SU-DHL-6 (cell line): ENCODE measurements around the gene TOP3A.

Experiments
- H2AFZ ChIP-seq: fragments of 200-600 bp; sonication (generic); 2 replicates; pipeline ENCODE4 v1.6.1; 2014; ENCODE audit warnings: low read depth, mild to moderate bottlenecking, moderate library complexity, mixed read lengths, antibody characterized with exemption, low read length; ENCODE audit not compliant: severe bottlenecking
- H3F3A ChIP-seq: fragments of 200-600 bp; shearing (Covaris generic); 2 replicates; pipeline ENCODE4 v1.6.0; 2016; ENCODE audit warnings: antibody characterized with exemption, mild to moderate bottlenecking; ENCODE audit not compliant: insufficient read depth
- H3K27ac ChIP-seq: fragments of 200-600 bp; sonication (generic); 2 replicates; pipeline ENCODE4 v1.5.1; 2016; ENCODE audit warnings: low read depth, mild to moderate bottlenecking, low read length, moderate library complexity, mixed read lengths
- H3K27me3 ChIP-seq: fragments of 200-600 bp; sonication (generic), shearing (Covaris generic); 2 replicates; pipeline ENCODE4 v1.6.0; 2014; ENCODE audit warnings: mild to moderate bottlenecking, low read length
- H3K36me3 ChIP-seq: fragments of 200-600 bp; sonication (generic); 2 replicates; pipeline ENCODE4 v1.6.1; 2014; ENCODE audit warnings: mild to moderate bottlenecking, low read length, mixed read lengths
- H3K4me2 ChIP-seq: fragments of 300-600, 200-600 bp; shearing (Covaris generic), sonication (generic); 2 replicates; pipeline ENCODE4 v1.6.0; 2014; ENCODE audit warnings: low read length, low read depth, mild to moderate bottlenecking; ENCODE audit not compliant: poor library complexity, severe bottlenecking
- H3K4me3 ChIP-seq: fragments of 200-600 bp; sonication (generic); 2 replicates; pipeline ENCODE4 v1.5.1; 2014; ENCODE audit warnings: antibody characterized with exemption, low read length, mild to moderate bottlenecking, mixed read lengths; ENCODE audit not compliant: insufficient read depth, poor library complexity, severe bottlenecking
- H3K79me2 ChIP-seq: fragments of 200-600 bp; sonication (generic); 2 replicates; pipeline ENCODE4 v1.6.1; 2014; ENCODE audit warnings: mild to moderate bottlenecking, low read length, moderate library complexity; ENCODE audit not compliant: insufficient read depth
- H3K9ac ChIP-seq: fragments of 200-600 bp; sonication (generic); 2 replicates; pipeline ENCODE4 v1.7.0; 2014; ENCODE audit warnings: mild to moderate bottlenecking, low read length
- H3K9me2 ChIP-seq: fragments of 200-600 bp; sonication (generic); replicated peaks from 2 replicates; pipeline ENCODE4 v1.6.1; 2014; ENCODE audit warnings: low read length; ENCODE audit not compliant: insufficient read depth
- H3K9me3 ChIP-seq: fragments of 200-600 bp; sonication (generic); 2 replicates; pipeline ENCODE4 v1.6.1; 2014; ENCODE audit warnings: low read length, mixed read lengths; ENCODE audit not compliant: insufficient read depth
- H4K20me1 ChIP-seq: fragments of 200-600 bp; sonication (generic); 2 replicates; pipeline ENCODE4 v1.6.1; 2014; ENCODE audit warnings: low read depth, mild to moderate bottlenecking, antibody characterized with exemption, low read length, moderate library complexity, mixed read lengths
- CTCF ChIP-seq: fragments of 200-600 bp; sonication (generic); IDR thresholded peaks from one replicate; pipeline ENCODE4 v1.5.1; 2017; ENCODE audit warnings: antibody characterized with exemption, mild to moderate bottlenecking, low read length, moderate library complexity; ENCODE audit not compliant: insufficient read depth, poor library complexity, severe bottlenecking
- EZH2phosphoT487 ChIP-seq: fragments of 200-600 bp; sonication (generic), shearing (Covaris generic); conservative IDR thresholded peaks from 2 replicates; pipeline ENCODE4 v1.6.1; 2018; ENCODE audit warnings: mild to moderate bottlenecking, antibody characterized with exemption, low read length, moderate library complexity, mixed read lengths

Gene TOP3A

GRCh38 chr17:18318117-18318516 is 3.3 kb upstream of the TOP3A start:
- Histone ChIP-seq H3K4me2 (peak overlapping the region; percentile 23), H3K27me3 (no peaks in the 10 kb centered on the region), H2AFZ (no peak overlapping the region), H3K9me3 (no peaks in the 10 kb centered on the region), H3K79me2 (peaks cover 44% of the 10 kb centered on the region), H3K9me2 (no peaks in the 10 kb centered on the region), H3F3A (no peaks in the 10 kb centered on the region), H3K4me3 (no peak overlapping the region), H3K27ac (no peak overlapping the region), H4K20me1 (no peaks in the 10 kb centered on the region), H3K9ac (no peak overlapping the region), H3K36me3 (no peaks in the 10 kb centered on the region)
- no peak for TF ChIP-seq EZH2phosphoT487
- TF ChIP-seq CTCF, result no peak

- Histone ChIP-seq H3K27ac (no peak overlapping the region), H3F3A (no peaks in the 10 kb centered on the region), H3K9ac (peak overlapping the region; percentile 75), H4K20me1 (no peaks in the 10 kb centered on the region), H2AFZ (no peak overlapping the region), H3K9me2 (no peaks in the 10 kb centered on the region), H3K27me3 (no peaks in the 10 kb centered on the region), H3K9me3 (no peaks in the 10 kb centered on the region), H3K36me3 (peaks cover 4% of the 10 kb centered on the region; the same call in 1 of the 2 replicates), H3K4me3 (peak overlapping the region; percentile 61), H3K79me2 (peaks cover 65% of the 10 kb centered on the region), H3K4me2 (peak overlapping the region; percentile 85)
- TF ChIP-seq CTCF, result no peak
- no peak for TF ChIP-seq EZH2phosphoT487
Observed at GRCh38 chr17:18315961-18316360, 1.2 kb upstream of the TOP3A start.

DNA sequence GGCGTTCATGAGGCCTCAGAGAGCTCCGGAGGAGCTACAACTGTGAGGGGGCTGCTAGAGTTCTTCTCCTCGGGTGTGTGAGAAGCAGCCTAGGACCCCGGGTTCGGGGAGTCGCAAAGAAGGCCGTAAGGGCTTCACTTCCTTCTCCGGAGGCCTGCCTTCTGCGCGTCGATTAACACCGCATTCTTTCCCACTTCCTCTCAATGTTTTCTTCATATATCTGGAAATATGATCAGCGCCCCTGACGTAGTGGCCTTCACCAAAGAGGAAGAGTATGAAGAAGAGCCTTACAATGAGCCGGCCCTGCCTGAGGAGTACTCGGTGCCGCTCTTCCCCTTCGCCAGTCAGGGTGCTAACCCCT is 748 bp upstream of the TOP3A start:
- Histone ChIP-seq H3K36me3 (peaks cover 5% of the 10 kb centered on the region; the same call in 1 of the 2 replicates), H3K4me2 (peak overlapping the region; percentile 85), H3K9ac (peak overlapping the region; percentile 75), H3K9me3 (no peaks in the 10 kb centered on the region), H3K27ac (peak overlapping the region; percentile 79), H3K79me2 (peaks cover 69% of the 10 kb centered on the region), H4K20me1 (no peaks in the 10 kb centered on the region), H3K4me3 (peak overlapping the region; percentile 61), H3K27me3 (no peaks in the 10 kb centered on the region), H2AFZ (peak overlapping the region; percentile 35), H3F3A (no peaks in the 10 kb centered on the region), H3K9me2 (no peaks in the 10 kb centered on the region)
- TF ChIP-seq EZH2phosphoT487, result no peak

- Histone ChIP-seq H3K9ac (peak overlapping the region; percentile 75), H4K20me1 (0 out of 2 replicates have a peak, but pooled peaks cover under 1% of the 10 kb centered on the region), H3K9me3 (no peaks in the 10 kb centered on the region), H2AFZ (peak overlapping the region; percentile 35), H3K27ac (peak overlapping the region; percentile 79), H3K4me3 (peak overlapping the region; percentile 61), H3K4me2 (peak overlapping the region; percentile 85), H3F3A (no peaks in the 10 kb centered on the region), H3K9me2 (no peaks in the 10 kb centered on the region), H3K79me2 (peaks cover 83% of the 10 kb centered on the region), H3K36me3 (peaks cover 9% of the 10 kb centered on the region; the same call in 1 of the 2 replicates), H3K27me3 (no peaks in the 10 kb centered on the region)
- no peak for TF ChIP-seq CTCF
- TF ChIP-seq EZH2phosphoT487, result no peak
Observed at GRCh38 chr17:18314059-18314730, 599 bp downstream of the TOP3A start.
